ENCODE data around the gene CALCOCO2.

DNA sequence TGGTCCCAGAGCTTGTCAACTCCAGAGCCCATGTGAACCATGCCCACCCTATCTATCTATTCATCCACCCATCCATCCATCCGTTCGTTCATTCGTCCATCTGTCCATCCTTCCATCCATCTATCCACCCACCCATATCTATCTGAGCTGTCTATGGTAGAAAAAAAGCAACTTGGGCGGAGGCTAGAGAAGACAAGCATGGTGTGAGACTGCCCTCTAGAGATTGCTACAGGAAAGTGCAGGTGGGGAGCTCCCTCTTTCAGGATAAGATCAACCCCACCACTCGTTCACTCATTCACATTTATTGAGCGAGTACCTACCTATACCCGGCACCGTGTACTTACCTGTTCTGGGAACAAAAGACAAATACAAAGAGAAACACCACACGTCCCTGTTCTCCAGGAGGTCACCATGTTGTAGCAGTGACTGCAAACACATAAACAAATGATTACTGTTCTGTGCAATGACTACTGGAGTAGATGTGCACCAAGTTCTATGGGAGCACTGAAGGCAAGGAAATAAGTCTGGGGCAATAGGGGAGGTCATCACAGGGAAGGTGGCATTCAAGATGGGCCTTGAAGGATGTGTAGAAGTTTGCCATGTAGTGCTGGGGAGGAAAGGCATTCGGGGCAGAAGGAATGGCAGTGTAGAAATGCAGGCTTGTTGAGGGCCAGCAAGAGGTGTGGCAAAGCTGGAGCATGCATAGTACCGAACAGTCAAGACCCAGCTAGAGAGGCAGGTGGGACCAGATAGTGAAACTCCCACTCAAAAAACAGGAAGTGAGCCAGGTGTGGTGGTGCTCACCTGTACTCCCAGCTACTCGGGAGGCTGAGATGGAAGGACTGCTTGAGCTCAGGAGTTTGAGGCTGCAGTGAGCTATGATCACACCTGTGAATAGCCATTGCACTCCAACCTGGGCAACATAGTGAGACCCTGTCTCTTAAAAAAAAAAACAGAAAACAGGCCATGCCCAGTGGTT is 48.4 kb downstream of the CALCOCO2 start:
- TF ChIP-seq POLR2A (IDR thresholded peaks at IDR 0.05; ENCODE audit: low read length) (no peak), RAD21 (conservative IDR thresholded peaks at IDR 0.05 in 1 of 2, IDR thresholded peaks at IDR 0.05 in 1 of 2) (peak; percentile 99 to 100), FOXS1 (CRISPR knock-in tag; IDR thresholded peaks at IDR 0.05) (no peak), JUN (IDR thresholded peaks at IDR 0.05) (no peak), CEBPB (IDR thresholded peaks at IDR 0.05) (no peak), BHLHE40 (IDR thresholded peaks at IDR 0.05; ENCODE audit: low read depth, low read length) (0 out of 2 replicates have a peak, but pooled peaks have one; percentile 7)
- TF ChIP-seq, protein P1, sequence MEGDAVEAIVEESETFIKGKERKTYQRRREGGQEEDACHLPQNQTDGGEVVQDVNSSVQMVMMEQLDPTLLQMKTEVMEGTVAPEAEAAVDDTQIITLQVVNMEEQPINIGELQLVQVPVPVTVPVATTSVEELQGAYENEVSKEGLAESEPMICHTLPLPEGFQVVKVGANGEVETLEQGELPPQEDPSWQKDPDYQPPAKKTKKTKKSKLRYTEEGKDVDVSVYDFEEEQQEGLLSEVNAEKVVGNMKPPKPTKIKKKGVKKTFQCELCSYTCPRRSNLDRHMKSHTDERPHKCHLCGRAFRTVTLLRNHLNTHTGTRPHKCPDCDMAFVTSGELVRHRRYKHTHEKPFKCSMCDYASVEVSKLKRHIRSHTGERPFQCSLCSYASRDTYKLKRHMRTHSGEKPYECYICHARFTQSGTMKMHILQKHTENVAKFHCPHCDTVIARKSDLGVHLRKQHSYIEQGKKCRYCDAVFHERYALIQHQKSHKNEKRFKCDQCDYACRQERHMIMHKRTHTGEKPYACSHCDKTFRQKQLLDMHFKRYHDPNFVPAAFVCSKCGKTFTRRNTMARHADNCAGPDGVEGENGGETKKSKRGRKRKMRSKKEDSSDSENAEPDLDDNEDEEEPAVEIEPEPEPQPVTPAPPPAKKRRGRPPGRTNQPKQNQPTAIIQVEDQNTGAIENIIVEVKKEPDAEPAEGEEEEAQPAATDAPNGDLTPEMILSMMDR (IDR thresholded peaks at IDR 0.05) = peak; percentile 99
- TF ChIP-seq, protein P2, sequence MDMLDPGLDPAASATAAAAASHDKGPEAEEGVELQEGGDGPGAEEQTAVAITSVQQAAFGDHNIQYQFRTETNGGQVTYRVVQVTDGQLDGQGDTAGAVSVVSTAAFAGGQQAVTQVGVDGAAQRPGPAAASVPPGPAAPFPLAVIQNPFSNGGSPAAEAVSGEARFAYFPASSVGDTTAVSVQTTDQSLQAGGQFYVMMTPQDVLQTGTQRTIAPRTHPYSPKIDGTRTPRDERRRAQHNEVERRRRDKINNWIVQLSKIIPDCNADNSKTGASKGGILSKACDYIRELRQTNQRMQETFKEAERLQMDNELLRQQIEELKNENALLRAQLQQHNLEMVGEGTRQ (IDR thresholded peaks at IDR 0.05) = no peak

All from A549 (cell line).